ENCODE data around the gene MRPL50. TPM values are rescaled to one million over a fixed set of nuclear protein-coding genes. Genes with fewer than 3 reads are reported as not detected.

Gene MRPL50
- total RNA-seq, 1 experiment from 2014 or later: 14.0 TPM

DNA sequence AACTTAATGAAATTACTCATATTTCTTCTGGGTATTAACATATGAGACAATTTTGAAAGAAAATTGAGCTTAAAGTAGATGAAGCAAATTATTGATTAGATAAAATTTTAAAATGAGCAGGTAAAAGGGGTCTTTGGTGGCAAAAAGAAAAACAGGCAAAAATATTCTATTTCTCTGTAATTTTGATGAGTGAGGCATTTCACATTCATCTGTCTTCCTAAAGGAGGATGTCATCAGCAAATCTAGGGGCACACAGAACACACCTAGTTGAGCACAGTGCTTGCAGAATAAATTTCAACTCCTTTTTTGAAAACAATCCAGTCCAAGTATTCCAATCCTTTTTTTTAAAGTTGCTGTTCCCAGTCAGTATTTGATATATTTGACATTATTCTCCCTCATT is 16.4 kb upstream of the MRPL50 start:
- Mint-ChIP-seq H3K27ac (ENCODE audit: unreplicated experiment) (no peak overlapping the region), H3K4me3 (ENCODE audit: low read depth, unreplicated experiment) (no peak overlapping the region), H3K27me3 (ENCODE audit: unreplicated experiment) (no peaks in the 10 kb centered on the region), H3K36me3 (ENCODE audit: insufficient read depth, unreplicated experiment) (peaks cover 29% of the 10 kb centered on the region), H3K9me3 (ENCODE audit: low read depth, unreplicated experiment) (peaks cover 16% of the 10 kb centered on the region), H3K4me1 (ENCODE audit: low read depth, unreplicated experiment) (peaks cover 12% of the 10 kb centered on the region)
- no TSS peak for BruUV-seq (replicated peaks)
- no peak for DNase-seq
- intact Hi-C loops (cut with micrococcal nuclease; ENCODE audit: unreplicated experiment): no loop called here
- CTCF ChIA-PET: no interaction called here
- TF ChIP-seq, protein P1, sequence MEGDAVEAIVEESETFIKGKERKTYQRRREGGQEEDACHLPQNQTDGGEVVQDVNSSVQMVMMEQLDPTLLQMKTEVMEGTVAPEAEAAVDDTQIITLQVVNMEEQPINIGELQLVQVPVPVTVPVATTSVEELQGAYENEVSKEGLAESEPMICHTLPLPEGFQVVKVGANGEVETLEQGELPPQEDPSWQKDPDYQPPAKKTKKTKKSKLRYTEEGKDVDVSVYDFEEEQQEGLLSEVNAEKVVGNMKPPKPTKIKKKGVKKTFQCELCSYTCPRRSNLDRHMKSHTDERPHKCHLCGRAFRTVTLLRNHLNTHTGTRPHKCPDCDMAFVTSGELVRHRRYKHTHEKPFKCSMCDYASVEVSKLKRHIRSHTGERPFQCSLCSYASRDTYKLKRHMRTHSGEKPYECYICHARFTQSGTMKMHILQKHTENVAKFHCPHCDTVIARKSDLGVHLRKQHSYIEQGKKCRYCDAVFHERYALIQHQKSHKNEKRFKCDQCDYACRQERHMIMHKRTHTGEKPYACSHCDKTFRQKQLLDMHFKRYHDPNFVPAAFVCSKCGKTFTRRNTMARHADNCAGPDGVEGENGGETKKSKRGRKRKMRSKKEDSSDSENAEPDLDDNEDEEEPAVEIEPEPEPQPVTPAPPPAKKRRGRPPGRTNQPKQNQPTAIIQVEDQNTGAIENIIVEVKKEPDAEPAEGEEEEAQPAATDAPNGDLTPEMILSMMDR (IDR thresholded peaks at IDR 0.05; ENCODE audit: unreplicated experiment): no peak

- Mint-ChIP-seq H3K27ac (ENCODE audit: unreplicated experiment) (peak overlapping the region; percentile 68), H3K36me3 (ENCODE audit: insufficient read depth, unreplicated experiment) (peaks cover 76% of the 10 kb centered on the region), H3K27me3 (ENCODE audit: unreplicated experiment) (no peaks in the 10 kb centered on the region), H3K4me3 (ENCODE audit: low read depth, unreplicated experiment) (no peak overlapping the region), H3K4me1 (ENCODE audit: low read depth, unreplicated experiment) (no peaks in the 10 kb centered on the region), H3K9me3 (ENCODE audit: low read depth, unreplicated experiment) (peaks cover 31% of the 10 kb centered on the region)
- intact Hi-C loops (cut with micrococcal nuclease; ENCODE audit: unreplicated experiment): no loop called here
- no peak for DNase-seq
- CTCF ChIA-PET: interaction anchor here (0.6 kb wide), 1 partner anchor 11 kb away, joined by 3 read pairs; the partner anchor contains the start of genes MRPL50 and ZNF189
- no TSS peak for BruUV-seq (replicated peaks)
- TF ChIP-seq, protein P1 (IDR thresholded peaks at IDR 0.05; ENCODE audit: unreplicated experiment): no peak
These were observed 10.7 kb upstream of the MRPL50 start for GRCh38 chr9:101409079-101409477.

- intact Hi-C loops (cut with micrococcal nuclease; ENCODE audit: unreplicated experiment): no loop called here
These were observed 10.1 kb upstream of the MRPL50 start for GRCh38 chr9:101408374-101409078.

DNA sequence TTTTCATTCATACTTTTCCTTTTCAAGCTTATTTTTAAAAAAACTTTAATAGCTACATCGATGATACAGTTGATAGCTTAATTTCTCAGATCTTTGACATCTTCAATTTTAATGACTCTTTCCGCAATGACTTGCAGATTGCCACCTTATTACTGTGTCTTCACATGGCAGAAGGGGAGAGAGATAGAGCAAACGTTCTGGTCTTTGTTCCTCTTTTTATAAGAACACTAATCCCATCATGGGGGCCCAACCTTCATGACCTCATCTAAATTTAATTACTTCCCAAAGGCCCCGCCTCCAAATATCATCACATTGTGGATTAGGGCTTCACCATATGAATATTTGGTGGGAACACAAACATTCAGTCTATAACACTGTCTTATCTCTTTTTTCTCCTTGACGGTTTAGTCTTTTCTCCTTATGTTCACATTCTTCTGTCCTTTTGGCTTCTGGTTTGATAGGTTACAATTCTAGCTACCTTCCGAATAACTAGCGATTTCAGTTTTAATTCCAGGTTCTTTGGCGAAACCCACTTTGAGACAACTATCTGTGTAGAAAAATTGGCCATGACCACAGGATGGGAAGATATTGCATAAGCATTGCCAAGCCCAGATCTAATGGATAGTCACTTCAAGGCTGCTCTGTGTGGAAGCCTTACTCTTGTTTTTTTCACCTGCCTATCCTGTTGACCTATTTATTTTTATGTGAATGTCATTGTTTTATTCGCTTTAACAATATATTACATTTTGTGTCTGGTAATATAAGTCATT is 5.3 kb upstream of the MRPL50 start:
- no TSS peak for BruUV-seq (replicated peaks)
- H3K27me3 Mint-ChIP-seq (ENCODE audit: unreplicated experiment): no peaks in the 10 kb centered on the region
- H3K4me3 Mint-ChIP-seq (ENCODE audit: low read depth, unreplicated experiment): no peak overlapping the region
- peaks cover 37% of the 10 kb centered on the region for H3K9me3 Mint-ChIP-seq (ENCODE audit: low read depth, unreplicated experiment)
- no peak for DNase-seq
- peaks cover 21% of the 10 kb centered on the region for H3K4me1 Mint-ChIP-seq (ENCODE audit: low read depth, unreplicated experiment)
- no peak overlapping the region for H3K27ac Mint-ChIP-seq (ENCODE audit: unreplicated experiment)
- CTCF ChIA-PET: interaction anchor here (1.2 kb wide), 1 partner anchor 55 kb away, joined by 3 read pairs; no protein-coding TSS in a partner anchor
- intact Hi-C loops (cut with micrococcal nuclease; ENCODE audit: unreplicated experiment): no loop called here
- peaks cover 96% of the 10 kb centered on the region for H3K36me3 Mint-ChIP-seq (ENCODE audit: insufficient read depth, unreplicated experiment)
- TF ChIP-seq, protein P1 (IDR thresholded peaks at IDR 0.05; ENCODE audit: unreplicated experiment): no peak

More at GRCh38 chr9:101408374-101409078, 10.1 kb upstream of the MRPL50 start:
- TF ChIP-seq, protein P1 (IDR thresholded peaks at IDR 0.05; ENCODE audit: unreplicated experiment): no peak
- CTCF ChIA-PET: no interaction called here
- Mint-ChIP-seq H3K4me3 (ENCODE audit: low read depth, unreplicated experiment) (no peak overlapping the region), H3K36me3 (ENCODE audit: insufficient read depth, unreplicated experiment) (peaks cover 78% of the 10 kb centered on the region), H3K9me3 (ENCODE audit: low read depth, unreplicated experiment) (peaks cover 31% of the 10 kb centered on the region), H3K4me1 (ENCODE audit: low read depth, unreplicated experiment) (no peaks in the 10 kb centered on the region), H3K27me3 (ENCODE audit: unreplicated experiment) (no peaks in the 10 kb centered on the region), H3K27ac (ENCODE audit: unreplicated experiment) (no peak overlapping the region)
- no TSS peak for BruUV-seq (replicated peaks)
- no peak for DNase-seq
